Ascending aorta (tissue), 2 donors: ENCODE measurements around the gene PPP2R2D. TPM values are rescaled to one million over a fixed set of nuclear protein-coding genes. Genes with fewer than 3 reads are reported as not detected.
"Not testable (repeated sequence)": the region's sequence is repeated elsewhere in the genome, so short reads cannot be mapped to it uniquely, and the experiment has no call there.

Experiments used
- DNase-seq, 2 donors: peaks; one replicate each; pipeline ENCODE4 v3.0.0-alpha.2; 2019; ENCODE audit warnings: low spot score in 2 of 2
- H3K27ac ChIP-seq, 2 donors: fragments of 200-600 bp; sonication (generic); one replicate each; pipeline ENCODE4 v1.5.1; 2016 to 2017; ENCODE audit warnings: mild to moderate bottlenecking in 1 of 2
- H3K27me3 ChIP-seq: fragments of 200-600 bp; sonication (generic); one replicate; pipeline ENCODE4 v1.5.1; 2017
- H3K36me3 ChIP-seq, 2 donors: fragments of 200-600 bp; sonication (generic); one replicate each; pipeline ENCODE4 v1.5.1; 2016
- H3K4me1 ChIP-seq, 2 donors: fragments of 200-600 bp; sonication (generic); one replicate each; pipeline ENCODE4 v1.5.1; 2016 to 2017; ENCODE audit warnings: mild to moderate bottlenecking in 1 of 2
- H3K4me3 ChIP-seq, 2 donors: fragments of 200-600 bp; sonication (generic); one replicate each; pipeline ENCODE4 v1.5.1; 2016 to 2017; ENCODE audit warnings: mild to moderate bottlenecking in 1 of 2
- H3K9me3 ChIP-seq, 2 donors: fragments of 200-600 bp; sonication (generic); one replicate each; pipeline ENCODE4 v1.5.1; 2016
- CTCF ChIP-seq, 3 experiments: fragments of 200-600 bp in 2 of 3; fragments of 450-650 bp in 1 of 3; sonication (generic) in 2 of 3; IDR thresholded peaks; one replicate each; pipeline ENCODE4 v1.5.1; 2016 to 2019; ENCODE audit warnings: antibody characterized with exemption in 3 of 3, mild to moderate bottlenecking in 1 of 3, moderate library complexity in 1 of 3
- intact Hi-C: fragments of 100-400 bp; cut with DNase I; formaldehyde crosslinking; loops from one replicate; pipeline ENCODE4 v1.15.1; 2023
- total RNA-seq: library from RNA; depleted of rRNA; stranded (reverse); fragments of >200 nt; gene quantifications from one replicate; pipeline ENCODE4 v1.1.0, GENCODE V29; 2016

The PPP2R2D gene
- total RNA-seq, 1 donor from 2014 or later, result 11.8 TPM

DNA sequence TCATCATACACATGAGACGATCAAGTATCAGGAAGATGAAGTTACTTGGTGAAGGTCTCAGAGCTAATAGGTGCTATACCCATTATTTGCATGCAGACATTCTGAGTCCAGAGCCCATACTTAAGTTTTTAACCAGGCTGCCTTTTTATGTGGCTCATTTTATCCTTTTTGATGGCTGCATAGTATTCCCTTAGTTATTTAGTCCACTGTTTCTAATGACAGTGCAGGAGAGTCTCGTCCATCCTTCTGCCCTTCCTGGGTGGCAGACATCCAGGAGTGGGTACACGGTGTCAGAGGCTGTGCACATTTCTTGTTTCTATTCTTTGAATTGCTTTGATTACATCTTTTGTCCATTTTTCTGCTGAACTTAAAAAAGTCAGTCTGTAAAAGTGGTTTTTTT lies 11.8 kb downstream of the PPP2R2D start:
- no peak for DNase-seq
- Histone ChIP-seq H3K9me3 (no peaks in the 10 kb centered on the region), H3K27me3 (no peaks in the 10 kb centered on the region), H3K27ac (no peak overlapping the region), H3K36me3 (peaks cover 3 to 9% of the 10 kb centered on the region in 2 donors), H3K4me3 (no peak overlapping the region), H3K4me1 (no peaks in the 10 kb centered on the region)
- intact Hi-C loops, result no loop called here
- TF ChIP-seq CTCF (IDR thresholded peaks at IDR 0.05), result no peak

GRCh38 chr10:131915484-131915883 lies 14.7 kb downstream of the PPP2R2D start:
- no peaks in the 10 kb centered on the region for H3K9me3 ChIP-seq
- no peak for TF ChIP-seq CTCF (IDR thresholded peaks at IDR 0.05)
- H3K4me1 ChIP-seq, result no peaks in the 10 kb centered on the region
- DNase-seq, result peak in 1 of 2 donors; percentile 34
- no peak overlapping the region for H3K4me3 ChIP-seq
- intact Hi-C loops, result no loop called here
- peaks cover 3 to 9% of the 10 kb centered on the region in 2 donors for H3K36me3 ChIP-seq
- no peaks in the 10 kb centered on the region for H3K27me3 ChIP-seq
- no peak overlapping the region for H3K27ac ChIP-seq

DNA sequence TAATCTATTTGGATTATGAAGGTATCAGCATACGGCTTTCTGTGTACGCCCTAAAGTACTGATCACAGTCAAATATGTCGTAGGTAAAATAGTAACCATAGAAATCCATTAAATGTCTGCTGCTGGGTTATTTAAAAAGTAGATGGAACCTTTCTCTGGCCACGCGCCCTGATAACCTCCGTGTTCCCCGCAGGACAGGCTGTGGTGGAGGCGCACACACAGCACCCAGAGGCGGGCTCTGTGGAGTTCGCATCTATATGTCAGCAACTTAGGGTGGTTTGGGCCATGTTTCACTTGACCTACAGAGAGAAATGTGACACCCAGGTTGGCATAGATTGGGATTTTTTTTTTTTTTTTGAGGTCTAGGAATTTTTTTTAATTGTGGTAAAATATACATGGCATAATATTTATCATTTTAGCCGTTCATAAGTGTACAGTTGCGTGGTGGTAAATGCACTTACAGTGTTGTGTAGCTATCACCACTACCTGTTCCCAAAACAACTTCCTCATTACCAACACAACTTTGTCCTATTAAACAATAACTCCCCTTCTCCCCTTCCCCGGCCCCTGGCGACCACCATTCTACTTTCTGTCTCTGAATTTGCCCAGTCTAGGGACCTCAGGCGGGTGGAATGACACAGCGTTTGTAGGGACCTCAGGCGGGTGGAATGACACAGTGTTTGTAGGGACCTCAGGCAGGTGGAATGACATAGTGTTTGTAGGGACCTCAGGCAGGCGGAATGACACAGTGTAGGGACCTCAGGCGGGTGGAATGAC lies 15.4 kb downstream of the PPP2R2D start:
- Histone ChIP-seq H3K27ac (no peak overlapping the region), H3K4me3 (no peak overlapping the region), H3K27me3 (no peaks in the 10 kb centered on the region), H3K36me3 (peaks cover 3 to 9% of the 10 kb centered on the region in 2 donors), H3K4me1 (no peaks in the 10 kb centered on the region), H3K9me3 (no peaks in the 10 kb centered on the region)
- no peak for TF ChIP-seq CTCF (IDR thresholded peaks at IDR 0.05)
- intact Hi-C loops, result no loop called here
- DNase-seq, result no peak

DNA sequence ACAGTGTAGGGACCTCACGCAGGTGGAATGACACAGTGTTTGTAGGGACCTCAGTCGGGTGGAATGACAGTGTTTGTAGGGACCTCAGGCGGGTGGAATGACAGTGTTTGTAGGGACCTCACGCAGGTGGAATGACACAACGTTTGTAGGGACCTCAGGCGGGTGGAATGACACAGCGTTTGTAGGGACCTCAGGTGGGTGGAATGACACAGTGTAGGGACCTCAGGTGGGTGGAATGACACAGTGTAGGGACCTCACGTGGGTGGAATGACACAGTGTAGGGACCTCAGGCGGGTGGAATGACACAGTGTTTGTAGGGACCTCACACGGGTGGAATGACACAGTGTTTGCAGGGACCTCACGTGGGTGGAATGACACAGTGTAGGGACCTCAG lies 16.0 kb downstream of the PPP2R2D start:
- H3K9me3 ChIP-seq, H3K27ac ChIP-seq, intact Hi-C loops, H3K27me3 ChIP-seq, H3K4me3 ChIP-seq, H3K36me3 ChIP-seq, H3K4me1 ChIP-seq: not testable (repeated sequence)
- DNase-seq, result peak in 1 of 2 donors; percentile 30

DNA sequence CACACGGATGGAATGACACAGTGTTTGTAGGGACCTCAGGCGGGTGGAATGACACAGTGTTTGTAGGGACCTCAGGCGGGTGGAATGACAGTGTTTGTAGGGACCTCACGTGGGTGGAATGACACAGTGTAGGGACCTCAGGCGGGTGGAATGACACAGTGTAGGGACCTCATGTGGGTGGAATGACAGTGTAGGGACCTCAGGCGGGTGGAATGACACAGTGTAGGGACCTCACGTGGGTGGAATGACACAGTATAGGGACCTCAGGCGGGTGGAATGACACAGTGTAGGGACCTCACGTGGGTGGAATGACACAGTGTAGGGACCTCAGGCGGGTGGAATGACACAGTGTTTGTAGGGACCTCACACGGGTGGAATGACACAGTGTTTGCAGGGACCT lies 16.7 kb downstream of the PPP2R2D start:
- H3K27me3 ChIP-seq, H3K4me3 ChIP-seq, DNase-seq, intact Hi-C loops, H3K4me1 ChIP-seq, H3K9me3 ChIP-seq, H3K36me3 ChIP-seq, H3K27ac ChIP-seq: not testable (repeated sequence)

DNA sequence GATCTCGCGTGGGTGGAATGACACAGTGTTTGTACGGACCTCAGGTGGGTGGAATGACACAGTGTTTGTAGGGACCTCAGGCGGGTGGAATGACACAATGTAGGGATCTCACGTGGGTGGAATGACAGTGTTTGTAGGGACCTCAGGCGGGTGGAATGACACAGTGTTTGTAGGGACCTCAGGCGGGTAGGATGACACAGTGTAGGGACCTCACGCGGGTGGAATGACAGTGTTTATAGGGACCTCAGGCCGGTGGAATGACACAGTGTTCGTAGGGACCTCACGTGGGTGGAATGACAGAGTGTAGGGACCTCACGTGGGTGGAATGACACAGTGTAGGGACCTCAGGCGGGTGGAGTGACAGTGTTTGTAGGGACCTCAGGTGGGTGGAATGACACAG lies 18.7 kb downstream of the PPP2R2D start:
- H3K36me3 ChIP-seq, DNase-seq, H3K4me1 ChIP-seq, intact Hi-C loops, H3K9me3 ChIP-seq, H3K4me3 ChIP-seq, H3K27me3 ChIP-seq, H3K27ac ChIP-seq: not testable (repeated sequence)

DNA sequence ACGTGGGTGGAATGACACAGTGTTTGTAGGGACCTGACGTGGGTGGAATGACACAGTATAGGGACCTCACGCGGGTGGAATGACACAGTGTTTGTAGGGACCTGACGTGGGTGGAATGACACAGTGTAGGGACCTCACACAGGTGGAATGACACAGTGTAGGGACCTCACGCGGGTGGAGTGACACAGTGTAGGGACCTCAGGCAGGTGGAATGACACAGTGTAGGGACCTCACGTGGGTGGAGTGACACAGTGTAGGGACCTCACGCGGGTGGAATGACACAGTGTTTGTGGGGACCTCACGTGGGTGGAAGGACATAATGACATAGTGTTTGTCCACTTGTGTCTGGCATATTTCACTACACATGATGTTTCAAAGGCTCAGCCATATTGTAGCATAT lies 19.3 kb downstream of the PPP2R2D start:
- no peak for TF ChIP-seq CTCF (IDR thresholded peaks at IDR 0.05)
- intact Hi-C loops, result no loop called here
- DNase-seq, result no peak
- Histone ChIP-seq H3K4me3 (no peak overlapping the region), H3K4me1 (no peaks in the 10 kb centered on the region), H3K27me3 (no peaks in the 10 kb centered on the region), H3K9me3 (peaks cover 0 to 2% of the 10 kb centered on the region in 2 donors), H3K36me3 (no peaks in the 10 kb centered on the region), H3K27ac (no peak overlapping the region)
